Upper lobe of left lung (tissue), 4 donors: ENCODE data around the gene HOXA4.

ENCODE experiments used
- CTCF ChIP-seq, 6 experiments: fragments of 450-650 bp in 4 of 6; fragments of 200-600 bp in 2 of 6; sonication (generic) in 2 of 6; IDR thresholded peaks; one replicate each; pipeline ENCODE4 v1.5.1; 2016 to 2019; ENCODE audit warnings: antibody characterized with exemption in 6 of 6
- EP300 ChIP-seq, 4 donors: sonication (generic); formaldehyde crosslinking; IDR thresholded peaks; one replicate each; pipeline ENCODE4 v1.5.1; 2017; ENCODE audit warnings: antibody characterized with exemption in 4 of 4, control low read depth in 2 of 4
- POLR2A ChIP-seq, 4 donors: fragments of 450-650 bp; IDR thresholded peaks; one replicate each; pipeline ENCODE4 v1.5.1; 2016 to 2017; ENCODE audit warnings: antibody characterized with exemption in 4 of 4, mild to moderate bottlenecking in 2 of 4
- POLR2AphosphoS5 ChIP-seq, 2 donors: sonication (generic); formaldehyde crosslinking; IDR thresholded peaks; one replicate each; pipeline ENCODE4 v1.5.1; 2017; ENCODE audit warnings: antibody characterized with exemption in 2 of 2

GRCh38 chr7:27170426-27171324, 40.1 kb upstream of the HOXA4 start:
- TF ChIP-seq POLR2A (IDR thresholded peaks at IDR 0.05): no peak
- no peak for TF ChIP-seq CTCF (IDR thresholded peaks at IDR 0.05)
- no peak for TF ChIP-seq EP300 (IDR thresholded peaks at IDR 0.05)
- no peak for TF ChIP-seq POLR2AphosphoS5 (IDR thresholded peaks at IDR 0.05)
